B cell (primary cell): ENCODE measurements around the gene NAA40. TPM values are rescaled to one million over a fixed set of nuclear protein-coding genes. Genes with fewer than 3 reads are reported as not detected.

Experiments used
- ATAC-seq: fragments of 200-7000 bp; cut with Tn5 transposase; one replicate; pipeline ENCODE4 v1.10.0; 2021; ENCODE audit warnings: low read depth, mild to moderate bottlenecking, moderate number of reproducible peaks, moderate library complexity
- CTCF ChIA-PET: fragments of 350-600 bp; sonication (Branson Sonifier 250); formaldehyde crosslinking; loops from one replicate; lab custom pipeline; 2021; ENCODE audit warnings: antibody characterized with exemption, inconsistent platforms; lab: Charles Lee
- POLR2A ChIA-PET: fragments of 350-600 bp; sonication (Branson Sonifier 250); formaldehyde crosslinking; loops from one replicate; lab custom pipeline; 2021; ENCODE audit warnings: antibody characterized with exemption; lab: Charles Lee
- DNase-seq: peaks from one replicate; pipeline ENCODE4 v3.0.0; 2013
- H2AFZ ChIP-seq: 2 replicates; pipeline ENCODE4 v1.6.1; 2012; ENCODE audit warnings: mild to moderate bottlenecking, low read depth, low read length; ENCODE audit not compliant: insufficient read depth, poor library complexity, severe bottlenecking
- H3K27ac ChIP-seq, 2 donors: 1 replicate in 1 of 2; 2 replicates in 1 of 2; pipeline ENCODE4 v1.5.1; 2012 to 2013; ENCODE audit warnings: low read length in 2 of 2, mild to moderate bottlenecking in 2 of 2, moderate library complexity in 1 of 2
- H3K27me3 ChIP-seq, 4 experiments: fragments of 200-600 bp in 1 of 4; sonication (generic) in 1 of 4; replicated peaks in 1 of 4; 1 replicate in 2 of 4; 2 replicates in 2 of 4; pipeline versions ENCODE4 v1.6.1 to v1.7.0; 2013 to 2016; ENCODE audit warnings: low read length in 3 of 4, mild to moderate bottlenecking in 2 of 4, mixed read lengths in 1 of 4, moderate library complexity in 1 of 4; ENCODE audit not compliant: insufficient read depth in 4 of 4, control insufficient read depth in 3 of 4; ENCODE audit errors: control extremely low read depth in 1 of 4
- H3K36me3 ChIP-seq, 2 experiments: replicated peaks in 1 of 2; 1 replicate in 1 of 2; 2 replicates in 1 of 2; pipeline versions ENCODE4 v1.6.1 to v1.7.1; 2013; ENCODE audit warnings: low read length in 1 of 2; ENCODE audit not compliant: insufficient read depth in 2 of 2, control insufficient read depth in 1 of 2; ENCODE audit errors: control extremely low read depth in 1 of 2, extremely low read depth in 1 of 2
- H3K4me1 ChIP-seq, 2 donors: fragments of 200-600 bp in 1 of 2; sonication (generic) in 1 of 2; 1 replicate in 1 of 2; 2 replicates in 1 of 2; pipeline versions ENCODE4 v1.5.1 to v1.6.1; 2013 to 2017; ENCODE audit warnings: low read length in 2 of 2; ENCODE audit not compliant: control insufficient read depth in 2 of 2, insufficient read depth in 2 of 2
- H3K4me2 ChIP-seq: replicated peaks from 2 replicates; pipeline ENCODE3; 2012; ENCODE audit warnings: mild to moderate bottlenecking, low read depth, low read length; ENCODE audit not compliant: poor library complexity, severe bottlenecking
- H3K4me3 ChIP-seq, 5 experiments: fragments of 200-600 bp in 1 of 5; sonication (generic) in 1 of 5; 1 replicate in 3 of 5; 2 replicates in 2 of 5; pipeline versions ENCODE4 v1.5.1 to v1.7.0; 2011 to 2016; ENCODE audit warnings: low read length in 4 of 5, mild to moderate bottlenecking in 4 of 5, low read depth in 2 of 5, control low read depth in 1 of 5, moderate library complexity in 1 of 5; ENCODE audit not compliant: insufficient read depth in 1 of 5; ENCODE audit errors: control extremely low read depth in 1 of 5, extremely low read depth in 1 of 5
- H3K79me2 ChIP-seq: fragments of 200-600 bp; sonication (generic); one replicate; pipeline ENCODE4 v1.6.0; 2016; ENCODE audit warnings: low read length; ENCODE audit not compliant: control insufficient read depth, insufficient read depth
- H3K9ac ChIP-seq: fragments of 200-600 bp; sonication (generic); 2 replicates; pipeline ENCODE4 v1.6.1; 2017; ENCODE audit warnings: mild to moderate bottlenecking, low read length, moderate library complexity
- H3K9me3 ChIP-seq, 3 donors: one replicate each; pipeline versions ENCODE4 v1.6.1 to v1.7.1; 2013; ENCODE audit warnings: low read length in 2 of 3; ENCODE audit not compliant: control insufficient read depth in 2 of 3, insufficient read depth in 1 of 3; ENCODE audit errors: control extremely low read depth in 1 of 3
- H4K20me1 ChIP-seq: 2 replicates; pipeline ENCODE4 v1.6.0; 2012; ENCODE audit warnings: mild to moderate bottlenecking, low read length; ENCODE audit not compliant: insufficient read depth, control insufficient read depth, poor library complexity, severe bottlenecking
- H3K27ac Mint-ChIP-seq: one replicate; pipeline ENCODE4 v1.8.0; 2021; ENCODE audit warnings: mixed read lengths
- H3K27me3 Mint-ChIP-seq: one replicate; pipeline ENCODE4 v1.8.0; 2021; ENCODE audit warnings: mixed read lengths
- H3K4me1 Mint-ChIP-seq: one replicate; pipeline ENCODE4 v1.8.0; 2021; ENCODE audit warnings: mixed read lengths
- H3K4me3 Mint-ChIP-seq: one replicate; pipeline ENCODE4 v1.8.0; 2021; ENCODE audit warnings: mixed read lengths
- H3K9me3 Mint-ChIP-seq: one replicate; pipeline ENCODE4 v1.8.0; 2022; ENCODE audit warnings: mixed read lengths; ENCODE audit not compliant: insufficient read depth
- EZH2 ChIP-seq: IDR thresholded peaks from 2 replicates; pipeline ENCODE4 v1.6.1; 2012; ENCODE audit warnings: borderline replicate concordance, low read depth, mild to moderate bottlenecking, moderate library complexity, low read length; ENCODE audit not compliant: insufficient read depth, poor library complexity, severe bottlenecking
- WGBS: methylation state at CpG from one replicate; pipeline ENCODE4 v1.1.5; 2013; ENCODE audit warnings: missing lambda C conversion rate; ENCODE audit not compliant: insufficient coverage; 5-methylcytosine and 5-hydroxymethylcytosine counted together
- intact Hi-C: fragments of 100-400 bp; cut with micrococcal nuclease; formaldehyde crosslinking; loops from one replicate; pipeline ENCODE4 v1.10.0; 2022
- polyA plus RNA-seq: library from polyadenylated mRNA; depleted of rRNA; stranded (reverse); fragments of >200 nt; gene quantifications from 2 replicates; pipeline ENCODE4 v1.2.3, GENCODE V29; 2012
- total RNA-seq, 2 donors: library from RNA; stranded (reverse); fragments of 120-200 nt in 1 of 2; gene quantifications; 1 replicate in 1 of 2; 2 replicates in 1 of 2; pipeline versions ENCODE4 v1.2.3 to v1.2.4, GENCODE V29; 2013 to 2022
- TF ChIP-seq, protein P1 (sequence below): fragments of 200-600 bp; IDR thresholded peaks from one replicate; pipeline ENCODE4 v1.8.0; 2022; ENCODE audit warnings: antibody characterized with exemption, mild to moderate bottlenecking

The NAA40 gene
- total and polyA plus RNA-seq, 2 donors (not counting 1 experiment from before 2014, with no cell fraction given) = 41.3 to 47.7 TPM

DNA sequence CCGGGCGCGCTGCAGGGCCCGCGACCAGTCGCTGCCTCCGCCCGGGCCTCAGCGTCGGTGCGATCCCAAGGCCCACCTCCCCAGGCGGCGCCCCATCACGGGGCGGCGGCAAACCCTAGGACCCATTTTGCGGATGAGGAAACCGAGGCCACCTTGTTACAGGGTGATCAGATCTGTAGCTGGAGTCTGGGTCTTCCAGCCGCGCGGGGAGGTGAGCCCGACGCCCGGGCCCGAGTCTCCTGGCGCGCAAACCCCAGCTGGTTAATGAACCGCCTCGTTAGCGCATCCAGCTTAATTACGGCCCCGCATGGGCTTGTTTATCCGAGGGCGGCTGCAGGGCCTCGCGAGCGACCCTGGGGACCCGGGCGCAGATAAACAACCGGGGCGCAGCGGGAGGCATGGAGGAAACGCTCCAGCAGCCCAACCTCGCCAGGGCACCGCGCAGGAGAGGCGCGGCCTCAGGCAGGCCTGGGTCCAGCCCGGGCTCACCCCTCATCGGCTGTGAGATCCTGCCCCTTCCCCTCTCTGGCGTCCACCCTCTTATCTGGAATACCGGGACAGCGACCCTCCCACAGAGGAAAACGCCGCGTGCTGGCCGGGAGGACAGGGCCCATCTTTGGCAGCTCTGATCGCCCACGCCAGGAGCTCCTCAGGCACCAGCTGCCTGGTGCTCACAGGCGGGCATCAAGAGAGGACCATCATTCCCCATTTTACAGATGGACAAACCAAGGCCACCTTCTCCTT lies 62.1 kb downstream of the NAA40 start:
- 18% methylated on average over 60 of the region's 60 CpGs for WGBS
- Histone ChIP-seq H4K20me1 (peaks cover 41% of the 10 kb centered on the region), H3K36me3 (peaks cover 0 to 19% of the 10 kb centered on the region in 2 experiments), H3K4me1 (peaks cover 21 to 26% of the 10 kb centered on the region in 2 donors), H3K27me3 (peaks cover 0 to 15% (median 3%) of the 10 kb centered on the region in 4 experiments), H3K4me2 (peak overlapping the region; percentile 97), H3K79me2 (no peaks in the 10 kb centered on the region), H3K4me3 (peak overlapping the region in 4 of 5 experiments; percentile 21 to 58 (median 48)), H3K27ac (no peak overlapping the region), H3K9me3 (no peaks in the 10 kb centered on the region), H3K9ac (peak overlapping the region; percentile 57), H2AFZ (peak overlapping the region; percentile 62)
- Mint-ChIP-seq H3K27me3 (peaks cover 4% of the 10 kb centered on the region), H3K9me3 (no peaks in the 10 kb centered on the region), H3K4me1 (peaks cover 13% of the 10 kb centered on the region), H3K4me3 (peak overlapping the region; percentile 71), H3K27ac (peak overlapping the region; percentile 50)
- DNase-seq (no peak), ATAC-seq (no peak)
- no peak for TF ChIP-seq EZH2
- TF ChIP-seq, protein P1, sequence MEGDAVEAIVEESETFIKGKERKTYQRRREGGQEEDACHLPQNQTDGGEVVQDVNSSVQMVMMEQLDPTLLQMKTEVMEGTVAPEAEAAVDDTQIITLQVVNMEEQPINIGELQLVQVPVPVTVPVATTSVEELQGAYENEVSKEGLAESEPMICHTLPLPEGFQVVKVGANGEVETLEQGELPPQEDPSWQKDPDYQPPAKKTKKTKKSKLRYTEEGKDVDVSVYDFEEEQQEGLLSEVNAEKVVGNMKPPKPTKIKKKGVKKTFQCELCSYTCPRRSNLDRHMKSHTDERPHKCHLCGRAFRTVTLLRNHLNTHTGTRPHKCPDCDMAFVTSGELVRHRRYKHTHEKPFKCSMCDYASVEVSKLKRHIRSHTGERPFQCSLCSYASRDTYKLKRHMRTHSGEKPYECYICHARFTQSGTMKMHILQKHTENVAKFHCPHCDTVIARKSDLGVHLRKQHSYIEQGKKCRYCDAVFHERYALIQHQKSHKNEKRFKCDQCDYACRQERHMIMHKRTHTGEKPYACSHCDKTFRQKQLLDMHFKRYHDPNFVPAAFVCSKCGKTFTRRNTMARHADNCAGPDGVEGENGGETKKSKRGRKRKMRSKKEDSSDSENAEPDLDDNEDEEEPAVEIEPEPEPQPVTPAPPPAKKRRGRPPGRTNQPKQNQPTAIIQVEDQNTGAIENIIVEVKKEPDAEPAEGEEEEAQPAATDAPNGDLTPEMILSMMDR = peak; percentile 46
- ChIA-PET POLR2A (interaction anchor here (0.6 to 1.9 kb wide), 2 partner anchors 11 to 15 kb away, joined by 4 read pairs; partner anchors contain the start of gene OTUB1), CTCF (interaction anchor here (0.6 to 4.5 kb wide), 24 partner anchors 10 to 380 kb away, joined by 3 to 102 read pairs (median 3); partner anchors contain the start of genes CATSPERZ, COX8A and MARK2)
- intact Hi-C loops = loop anchor here (1.0 kb wide), 3 partner anchors 15 to 152 kb away; partner anchors contain the start of gene OTUB1
